HuH-7.5 (cell line): Measurements from ENCODE around the gene COL2A1.
A peak's percentile ranks its signal among the peaks of the same experiment; 100 is the strongest.

Source experiments
- DNase-seq: peaks from one replicate; pipeline ENCODE4 v3.0.0; 2011; ENCODE audit warnings: low spot score

COL2A1 gene

GRCh38 chr12:48004053-48004941 is at the start of gene COL2A1:
Gene COL2A1, minus strand, starts transcription at chr12:48004476. Its CDS starts 155 bp downstream, at chr12:48004321.
- DNase-seq: peak; percentile 62

GRCh38 chr12:48053883-48054282 is 49.6 kb upstream of the COL2A1 start:
- no peak for DNase-seq

- no peak for DNase-seq
Observed at GRCh38 chr12:48053122-48053521, 48.8 kb upstream of the COL2A1 start.

- DNase-seq: no peak
Observed at GRCh38 chr12:48051681-48052080, 47.4 kb upstream of the COL2A1 start.

GRCh38 chr12:48050174-48050573 is 45.9 kb upstream of the COL2A1 start:
- DNase-seq: no peak

DNA sequence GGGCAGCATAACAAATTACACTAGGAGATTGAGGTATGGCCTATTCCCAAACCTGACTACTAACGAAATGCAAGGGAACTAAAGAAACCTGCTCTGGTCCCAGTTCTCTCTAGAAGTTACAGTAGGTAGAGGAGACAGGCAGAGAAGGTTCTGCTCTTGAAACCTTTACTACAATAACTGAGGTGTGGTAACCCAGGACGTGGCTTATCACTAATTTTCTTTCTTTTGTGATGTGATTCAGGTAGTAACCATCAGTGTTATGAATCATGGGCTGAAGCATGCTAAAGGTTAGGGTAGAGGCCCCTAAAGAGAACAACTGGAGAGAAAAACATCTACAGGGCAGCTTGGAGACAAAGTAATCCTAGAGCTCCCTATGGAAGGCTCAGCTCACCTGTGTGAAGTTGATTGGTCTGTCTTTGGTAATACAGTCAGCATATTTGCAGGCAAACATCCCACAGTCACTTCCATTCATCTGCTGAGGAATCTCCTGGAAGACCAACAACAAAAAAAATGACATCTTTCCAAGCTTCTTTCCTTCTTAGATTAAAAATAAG is 41.8 kb upstream of the COL2A1 start:
- DNase-seq: no peak

DNA sequence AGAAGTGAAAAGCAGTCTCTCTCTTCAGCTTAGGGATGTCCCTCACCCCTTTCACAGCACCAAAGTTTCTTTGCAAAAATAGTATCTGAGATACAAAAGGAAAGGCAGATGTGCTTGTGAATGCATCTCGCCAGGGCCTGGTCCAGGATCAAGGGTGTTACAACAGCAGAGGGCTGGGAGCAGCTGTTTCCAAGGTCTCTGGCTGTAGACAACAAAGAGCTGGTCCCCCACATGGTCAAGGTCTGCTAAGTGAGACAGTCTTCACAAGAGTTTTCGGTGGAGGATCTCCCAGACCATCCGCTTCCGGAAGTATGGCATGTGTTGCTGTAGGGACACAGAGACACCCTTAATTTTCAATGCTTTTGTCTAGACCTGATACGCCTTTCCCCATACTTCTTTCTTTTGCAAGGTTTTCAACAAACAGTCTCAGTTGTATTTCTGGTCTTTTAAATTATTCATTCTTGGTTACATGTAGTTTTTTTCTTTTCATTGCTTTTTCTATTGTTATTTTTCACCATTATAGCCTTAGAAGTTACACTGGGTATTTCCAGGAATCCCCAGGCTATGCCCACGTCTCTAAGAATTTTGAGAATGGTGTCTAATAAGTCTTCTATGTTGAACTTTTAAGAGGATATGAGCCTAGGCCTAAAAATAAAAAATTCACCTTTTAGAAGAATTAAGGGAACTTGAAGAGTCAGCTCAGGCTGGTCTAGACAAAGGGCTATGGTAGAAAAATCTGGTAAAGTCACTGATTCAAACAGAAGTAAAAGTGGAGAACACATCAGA is 41.0 kb upstream of the COL2A1 start:
- DNase-seq: no peak

DNA sequence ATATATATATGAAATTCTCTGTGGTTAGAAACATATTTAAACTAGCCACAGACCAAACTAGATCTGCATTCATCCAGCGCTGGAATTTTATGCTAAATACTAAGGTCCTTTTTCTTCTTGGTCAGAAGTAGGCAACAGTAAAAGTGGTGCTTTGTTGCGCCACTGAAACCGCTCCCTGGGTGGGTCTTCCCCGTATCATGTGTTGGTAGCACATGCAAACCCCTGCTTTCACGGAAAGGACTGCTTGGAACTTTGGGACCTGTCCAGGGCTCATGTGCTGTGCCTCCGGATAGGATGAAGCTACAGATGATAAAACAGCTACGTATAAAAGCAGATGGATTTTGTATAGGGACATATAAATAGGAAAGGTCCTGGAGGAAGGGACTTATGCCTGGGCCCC is 40.1 kb upstream of the COL2A1 start:
- DNase-seq: no peak

DNA sequence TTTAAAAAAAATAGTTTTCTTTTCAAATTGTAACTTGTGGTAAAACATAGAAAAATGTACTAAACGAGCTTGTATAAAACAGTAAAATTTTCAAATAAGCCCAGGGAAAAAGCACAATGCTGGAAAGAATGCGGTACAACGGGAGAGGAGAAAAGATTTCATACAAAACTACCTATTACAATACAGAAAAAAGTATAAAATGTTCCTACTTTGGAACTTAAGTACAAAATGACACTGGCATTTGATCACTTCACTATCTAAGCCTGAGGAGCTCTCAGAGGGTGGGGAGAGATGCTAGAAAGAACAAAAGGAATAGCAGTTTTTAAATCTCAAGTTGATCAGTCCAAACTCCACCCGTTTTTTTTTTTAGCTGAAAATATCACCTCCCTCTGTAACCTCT is 39.5 kb upstream of the COL2A1 start:
- DNase-seq: no peak

- DNase-seq: no peak
Observed at GRCh38 chr12:48041591-48042423, 37.5 kb upstream of the COL2A1 start.

GRCh38 chr12:48040354-48040753 is 36.1 kb upstream of the COL2A1 start:
- no peak for DNase-seq

DNA sequence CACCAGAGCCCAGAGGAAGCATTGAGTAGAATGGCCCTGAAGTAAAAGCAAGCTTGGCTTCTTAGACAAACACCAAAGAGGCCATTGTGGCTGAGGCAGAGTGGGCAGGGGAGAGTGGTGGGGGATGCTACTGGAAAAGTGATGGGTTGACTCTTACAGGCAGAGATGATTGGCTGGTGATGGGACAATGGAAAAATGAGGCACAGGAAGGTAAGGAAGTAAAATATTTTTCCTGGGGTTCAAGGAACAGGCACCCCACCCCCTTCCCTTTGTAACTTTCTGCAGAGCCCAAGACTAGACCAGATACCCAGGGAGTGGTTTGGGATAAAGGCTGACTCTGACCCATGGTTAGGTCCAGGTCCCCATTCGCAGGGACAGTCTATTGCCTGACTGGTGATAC is 34.9 kb upstream of the COL2A1 start:
- DNase-seq: no peak

DNA sequence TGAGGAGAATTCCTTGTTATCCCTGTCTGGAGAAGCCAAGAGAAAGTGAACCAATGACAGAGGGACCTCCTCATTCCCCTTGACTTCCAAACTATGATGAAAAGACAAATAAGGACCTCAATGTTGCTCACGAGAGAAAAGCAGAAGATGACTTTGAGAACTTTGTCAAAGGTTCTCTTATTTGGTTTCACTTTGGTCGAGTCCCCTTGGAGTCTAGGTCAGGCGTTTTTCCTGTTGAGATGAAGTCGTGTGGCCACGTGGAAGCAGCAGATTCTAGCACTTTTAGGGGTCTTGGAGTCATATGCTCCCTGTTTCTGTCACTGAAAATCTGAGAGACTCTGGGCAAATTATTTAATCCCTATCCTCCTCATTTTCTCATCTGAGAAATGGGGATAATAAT is 33.8 kb upstream of the COL2A1 start:
- no peak for DNase-seq

DNA sequence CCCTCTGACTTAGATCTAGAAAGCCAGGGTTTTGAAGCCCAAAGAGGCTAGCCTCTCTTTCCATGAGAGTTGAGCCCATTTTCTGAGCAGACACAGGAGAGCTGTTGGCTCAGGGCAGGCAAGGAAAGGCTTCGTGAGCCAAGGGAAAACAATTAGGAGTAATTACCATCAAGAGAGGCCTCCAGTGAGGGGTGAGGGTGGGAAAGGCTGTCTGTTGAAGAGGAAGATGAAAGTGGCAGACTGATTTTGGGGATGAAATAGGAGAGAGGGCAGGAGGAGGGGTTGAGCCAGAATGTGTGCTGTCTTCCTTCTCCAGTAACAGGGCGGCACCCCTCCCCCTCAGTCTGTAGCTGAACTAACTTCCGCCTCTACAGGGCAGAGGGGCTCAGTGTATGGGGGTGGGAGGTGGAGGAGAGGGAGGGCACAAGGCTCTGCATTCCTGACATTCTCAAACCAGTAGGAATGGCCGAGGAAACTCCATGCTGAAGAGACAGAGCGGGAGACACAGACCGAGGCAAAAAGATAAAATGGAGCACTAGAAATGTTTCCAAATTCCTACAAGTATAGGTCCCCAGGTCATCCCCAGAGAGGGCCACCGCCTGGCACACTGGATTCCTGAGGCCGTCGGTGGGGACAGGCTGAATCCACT is 33.1 kb upstream of the COL2A1 start:
- DNase-seq: no peak

DNA sequence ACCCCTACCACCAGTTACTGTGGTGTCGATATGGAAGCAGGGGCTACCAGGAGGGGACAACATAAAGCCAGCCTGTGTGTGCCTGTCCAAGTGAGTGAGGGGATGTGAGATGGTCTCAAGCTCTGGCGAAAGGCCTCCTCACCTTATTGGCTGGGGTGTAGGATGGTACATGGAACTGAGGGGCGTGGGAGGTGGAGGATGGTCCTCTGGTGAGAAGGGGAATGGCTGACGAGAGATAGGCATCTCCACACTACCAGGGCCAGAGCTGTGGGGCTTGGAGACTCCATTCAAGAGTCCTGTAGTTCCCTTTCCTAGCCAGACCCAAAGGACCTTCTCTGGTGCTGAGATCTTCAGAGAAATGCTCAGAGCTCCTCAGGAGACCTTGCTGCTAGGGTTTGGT is 32.5 kb upstream of the COL2A1 start:
- DNase-seq: no peak

GRCh38 chr12:48034835-48035805 is 30.8 kb upstream of the COL2A1 start:
- DNase-seq: no peak

GRCh38 chr12:48033451-48033850 is 29.2 kb upstream of the COL2A1 start:
- no peak for DNase-seq

DNA sequence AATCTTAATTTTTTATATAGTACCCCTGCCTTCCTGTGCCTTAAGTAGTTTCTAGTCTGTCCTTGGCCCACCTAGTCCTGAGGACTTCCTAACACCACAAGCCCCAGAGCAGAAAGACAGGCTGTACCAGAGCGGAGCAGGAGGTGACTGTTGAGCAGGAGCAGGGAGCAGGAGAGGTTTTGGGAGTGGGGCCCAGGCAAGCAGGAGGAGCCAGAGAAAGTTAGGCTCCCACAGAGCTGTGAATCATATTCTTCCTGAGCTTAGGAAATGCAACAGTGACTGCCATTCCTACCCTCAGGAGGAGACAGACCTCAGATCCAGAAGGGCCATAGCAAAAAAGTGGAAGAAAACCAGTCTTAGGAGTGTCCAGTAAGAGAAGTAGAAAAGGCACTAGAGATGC is 28.3 kb upstream of the COL2A1 start:
- DNase-seq: no peak

- no peak for DNase-seq
Observed at GRCh38 chr12:48031135-48031960, 27.1 kb upstream of the COL2A1 start.
